AG20443 (cell line): Measurements from ENCODE around the gene ZNF775.

Experiments used
- DNase-seq: peaks from one replicate; pipeline ENCODE4 v3.0.0; 2012; ENCODE audit warnings: low spot score, mixed read lengths

The ZNF775 gene

GRCh38 chr7:150441524-150441923, 62.4 kb downstream of the ZNF775 start:
- DNase-seq, result no peak

DNA sequence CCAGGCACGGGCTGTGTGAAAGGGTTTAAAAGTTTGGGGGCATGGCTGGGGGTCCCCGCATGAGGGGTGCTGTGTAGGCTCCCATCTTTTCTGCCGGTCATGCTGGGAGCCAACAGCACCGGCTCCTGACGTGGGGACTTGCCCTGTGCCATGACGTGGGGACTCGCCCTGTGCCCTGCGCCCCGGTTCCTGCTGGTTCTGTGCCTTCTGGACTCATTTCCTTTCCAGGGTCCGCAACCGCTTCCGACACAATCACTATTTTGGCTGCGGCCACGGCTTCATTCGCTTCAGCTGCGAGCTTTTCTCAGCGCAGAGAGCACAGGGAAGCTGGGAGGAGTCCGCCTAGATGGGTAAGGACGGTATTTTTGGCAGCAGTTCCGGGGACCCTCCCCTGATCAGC, 63.7 kb downstream of the ZNF775 start:
- no peak for DNase-seq

DNA sequence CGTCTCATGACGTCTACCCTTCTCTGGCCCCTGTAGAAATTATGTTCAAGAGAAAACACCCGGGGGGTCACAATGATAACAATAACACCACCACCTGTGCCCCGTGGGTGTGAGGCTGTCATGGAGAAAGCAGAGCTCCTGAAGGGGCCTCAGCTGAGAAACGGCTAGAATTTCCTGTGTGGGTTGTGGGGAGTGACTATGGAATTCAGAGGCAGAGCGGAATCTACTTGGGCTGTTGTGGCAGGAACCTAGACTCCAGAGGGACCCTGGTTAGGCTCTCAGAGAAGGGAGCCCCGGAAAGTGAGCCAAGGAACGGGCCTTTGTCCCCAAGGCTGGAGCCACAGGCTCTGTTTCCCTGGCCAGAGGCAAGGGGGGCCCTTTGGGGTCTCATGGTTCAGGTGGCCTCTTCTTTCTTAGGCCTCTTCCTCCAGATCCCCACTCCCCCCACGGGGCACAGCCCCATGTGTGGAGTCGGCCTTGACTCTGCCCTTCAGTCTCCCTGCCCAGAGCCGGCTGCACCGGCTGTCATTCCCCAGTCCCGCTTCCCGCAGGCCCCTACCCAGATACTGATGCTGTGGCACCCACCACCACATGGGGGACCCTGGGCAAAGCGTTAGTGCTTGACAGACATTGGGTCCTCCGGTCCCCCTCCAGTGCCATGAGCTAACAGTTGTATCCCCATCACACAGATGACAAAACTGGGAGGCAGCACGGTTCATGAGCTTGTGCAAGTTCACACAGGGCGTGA, 64.8 kb downstream of the ZNF775 start:
- no peak for DNase-seq

DNA sequence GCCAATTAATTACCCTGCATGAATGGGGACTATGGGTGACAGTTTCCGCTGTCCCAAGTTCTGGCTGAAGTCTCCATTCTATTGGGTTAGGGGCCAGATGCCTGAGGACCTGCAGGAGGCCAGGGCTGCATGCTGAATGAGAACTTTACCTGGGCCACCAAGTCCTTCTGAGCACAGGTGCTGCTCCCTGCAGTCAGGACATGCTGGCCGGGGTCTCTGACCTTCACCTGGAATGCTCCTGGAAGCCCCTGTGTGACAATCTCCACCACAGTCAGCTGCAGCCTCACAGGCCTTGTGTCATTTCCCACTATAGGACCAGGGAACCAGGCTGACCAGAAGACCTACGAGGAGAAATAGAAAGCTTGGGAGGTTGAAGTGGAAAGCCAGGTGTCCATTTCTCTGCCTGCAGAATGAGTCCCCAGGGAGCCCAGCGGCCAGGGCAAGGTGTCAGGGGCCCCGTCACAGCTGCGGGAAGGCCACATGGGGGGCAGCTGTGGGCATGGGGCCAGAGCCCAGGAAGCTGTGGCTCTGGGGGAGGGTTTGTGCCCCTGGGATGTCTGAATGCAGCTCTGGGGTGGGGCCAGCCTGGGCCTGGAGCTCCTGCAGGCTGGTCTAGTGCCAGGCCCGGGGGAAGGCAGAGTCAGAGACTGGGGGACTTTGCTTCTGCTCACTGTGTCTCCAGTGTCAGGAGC, 65.7 kb downstream of the ZNF775 start:
- DNase-seq, result no peak

GRCh38 chr7:150446288-150446938, 67.3 kb downstream of the ZNF775 start:
- DNase-seq, result no peak
